ENCODE measurements around the gene TIMMDC1. TPM values are rescaled to one million over a fixed set of nuclear protein-coding genes. Genes with fewer than 3 reads are reported as not detected.

The TIMMDC1 gene
- total RNA-seq, 1 donor from 2014 or later, result 91.7 TPM

DNA sequence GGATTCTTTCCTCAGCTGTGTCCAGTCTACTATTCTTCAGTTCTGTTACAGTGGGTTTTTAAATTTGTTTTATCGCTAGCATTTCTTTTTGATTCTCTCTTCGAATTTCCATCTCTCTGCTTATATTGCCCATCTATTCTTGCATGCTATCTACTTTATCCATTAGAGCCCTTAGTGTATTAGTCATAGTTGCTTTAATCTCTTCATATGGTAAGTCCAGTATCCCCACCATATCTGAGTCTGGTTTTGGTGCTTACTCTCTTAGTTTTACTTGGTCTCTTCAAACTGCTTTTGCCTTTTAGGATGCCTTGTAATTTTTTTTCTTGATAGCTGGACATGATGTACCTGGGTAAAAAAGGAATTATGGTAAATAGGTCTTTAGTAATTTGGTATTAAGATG is 9.1 kb downstream of the TIMMDC1 start:
- Mint-ChIP-seq H3K4me1 (no peaks in the 10 kb centered on the region), H3K9me3 (no peaks in the 10 kb centered on the region), H3K36me3 (peaks cover 12% of the 10 kb centered on the region), H3K4me3 (no peak overlapping the region), H3K27ac (no peak overlapping the region), H3K27me3 (ENCODE audit: insufficient read depth, low read depth) (peaks cover 2% of the 10 kb centered on the region)
- Histone ChIP-seq H3K79me2 (ENCODE audit: low read depth) (peaks cover 3% of the 10 kb centered on the region), H3K27me3 (no peaks in the 10 kb centered on the region), H3K9ac (no peak overlapping the region), H3K4me1 (no peaks in the 10 kb centered on the region), H3K4me2 (no peak overlapping the region), H3K9me3 (ENCODE audit: low read depth) (no peaks in the 10 kb centered on the region), H3K36me3 (no peaks in the 10 kb centered on the region), H2AFZ (replicated peaks) (no peak overlapping the region), H3K4me3 (no peak overlapping the region), H3F3A (ENCODE audit: low read depth) (no peaks in the 10 kb centered on the region), H3K27ac (no peak overlapping the region), H4K20me1 (ENCODE audit: low read depth) (peaks cover 10% of the 10 kb centered on the region)
- no peak for DNase-seq (ENCODE audit: low spot score)
- TF ChIP-seq EZH2phosphoT487 (IDR thresholded peaks at IDR 0.05) (no peak), EZH2 (IDR thresholded peaks at IDR 0.05) (no peak)
- TF ChIP-seq, protein P1, sequence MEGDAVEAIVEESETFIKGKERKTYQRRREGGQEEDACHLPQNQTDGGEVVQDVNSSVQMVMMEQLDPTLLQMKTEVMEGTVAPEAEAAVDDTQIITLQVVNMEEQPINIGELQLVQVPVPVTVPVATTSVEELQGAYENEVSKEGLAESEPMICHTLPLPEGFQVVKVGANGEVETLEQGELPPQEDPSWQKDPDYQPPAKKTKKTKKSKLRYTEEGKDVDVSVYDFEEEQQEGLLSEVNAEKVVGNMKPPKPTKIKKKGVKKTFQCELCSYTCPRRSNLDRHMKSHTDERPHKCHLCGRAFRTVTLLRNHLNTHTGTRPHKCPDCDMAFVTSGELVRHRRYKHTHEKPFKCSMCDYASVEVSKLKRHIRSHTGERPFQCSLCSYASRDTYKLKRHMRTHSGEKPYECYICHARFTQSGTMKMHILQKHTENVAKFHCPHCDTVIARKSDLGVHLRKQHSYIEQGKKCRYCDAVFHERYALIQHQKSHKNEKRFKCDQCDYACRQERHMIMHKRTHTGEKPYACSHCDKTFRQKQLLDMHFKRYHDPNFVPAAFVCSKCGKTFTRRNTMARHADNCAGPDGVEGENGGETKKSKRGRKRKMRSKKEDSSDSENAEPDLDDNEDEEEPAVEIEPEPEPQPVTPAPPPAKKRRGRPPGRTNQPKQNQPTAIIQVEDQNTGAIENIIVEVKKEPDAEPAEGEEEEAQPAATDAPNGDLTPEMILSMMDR (IDR thresholded peaks at IDR 0.05), result no peak

DNA sequence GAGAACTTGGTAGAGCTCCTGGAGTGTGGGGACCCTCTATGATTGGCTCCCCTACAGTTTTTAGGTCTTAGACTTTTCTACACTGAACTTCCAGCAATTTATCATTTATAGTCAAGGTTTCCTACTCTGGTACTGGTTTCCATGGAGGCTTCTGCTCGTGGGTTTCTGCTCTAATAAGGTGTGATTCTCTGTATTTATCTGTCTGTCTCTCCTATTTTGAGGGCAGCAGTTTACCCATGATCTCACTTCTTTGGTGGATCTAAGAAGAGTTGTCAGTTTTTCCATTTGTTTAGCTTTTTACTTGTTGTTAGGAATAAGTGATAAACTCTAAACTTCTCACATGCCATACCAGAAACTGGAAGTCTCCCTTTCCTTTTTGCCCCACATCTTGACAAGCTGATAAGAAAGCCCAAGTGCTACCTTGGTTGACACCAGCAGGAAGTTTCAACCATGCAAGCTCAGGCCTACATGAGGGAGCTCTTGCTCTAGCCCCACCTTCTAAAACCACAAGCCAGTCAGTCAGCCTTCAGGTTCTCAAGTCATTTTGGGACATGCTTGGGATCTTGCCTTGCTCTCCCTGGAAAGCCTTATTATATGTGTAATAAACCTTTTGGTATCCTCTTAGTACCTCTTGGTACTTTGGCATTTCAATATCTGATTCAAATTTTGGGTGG is 10.0 kb downstream of the TIMMDC1 start:
- DNase-seq (ENCODE audit: low spot score), result no peak
- Histone ChIP-seq H3K79me2 (ENCODE audit: low read depth) (no peaks in the 10 kb centered on the region), H3K4me3 (no peak overlapping the region), H3F3A (ENCODE audit: low read depth) (no peaks in the 10 kb centered on the region), H3K4me1 (no peaks in the 10 kb centered on the region), H3K36me3 (no peaks in the 10 kb centered on the region), H3K27me3 (no peaks in the 10 kb centered on the region), H3K9ac (no peak overlapping the region), H3K4me2 (no peak overlapping the region), H2AFZ (replicated peaks) (no peak overlapping the region), H3K9me3 (ENCODE audit: low read depth) (no peaks in the 10 kb centered on the region), H3K27ac (no peak overlapping the region), H4K20me1 (ENCODE audit: low read depth) (peaks cover 10% of the 10 kb centered on the region)
- no peaks in the 10 kb centered on the region for H3K4me1 Mint-ChIP-seq
- no peaks in the 10 kb centered on the region for H3K27me3 Mint-ChIP-seq (ENCODE audit: insufficient read depth, low read depth)
- no peak overlapping the region for H3K27ac Mint-ChIP-seq
- peaks cover 12% of the 10 kb centered on the region for H3K36me3 Mint-ChIP-seq
- TF ChIP-seq EZH2phosphoT487 (IDR thresholded peaks at IDR 0.05), result no peak
- TF ChIP-seq, protein P1 (IDR thresholded peaks at IDR 0.05), result no peak
- TF ChIP-seq EZH2 (IDR thresholded peaks at IDR 0.05), result no peak
- H3K4me3 Mint-ChIP-seq, result no peak overlapping the region
- no peaks in the 10 kb centered on the region for H3K9me3 Mint-ChIP-seq

DNA sequence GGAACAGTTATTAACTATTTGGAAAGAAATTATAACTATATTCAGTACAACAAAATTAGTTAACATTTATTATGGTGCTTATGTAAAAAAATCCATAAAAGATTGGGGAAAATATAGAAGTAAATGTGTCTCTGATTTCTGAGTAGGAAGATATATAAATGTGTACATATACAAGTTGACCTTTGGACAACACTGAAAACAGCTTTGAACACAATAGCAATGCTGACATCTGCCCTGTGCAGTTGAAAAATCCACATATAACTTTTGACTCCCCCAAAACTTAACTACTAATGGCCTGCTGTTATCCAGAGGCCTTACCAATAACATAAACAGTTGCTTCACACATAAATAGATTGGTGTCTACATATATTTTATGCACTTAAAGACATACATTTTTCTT is 12.3 kb downstream of the TIMMDC1 start:
- H3K36me3 ChIP-seq, result peaks cover 12% of the 10 kb centered on the region
- H3K79me2 ChIP-seq (ENCODE audit: low read depth), result no peaks in the 10 kb centered on the region
- no peaks in the 10 kb centered on the region for H3K4me1 Mint-ChIP-seq
- no peak overlapping the region for H3K27ac ChIP-seq
- no peak overlapping the region for H3K4me3 Mint-ChIP-seq
- H3K4me2 ChIP-seq, result no peak overlapping the region
- no peak overlapping the region for H3K9ac ChIP-seq
- H3K27me3 ChIP-seq, result no peaks in the 10 kb centered on the region
- H3F3A ChIP-seq (ENCODE audit: low read depth), result no peaks in the 10 kb centered on the region
- no peak overlapping the region for H2AFZ ChIP-seq (replicated peaks)
- DNase-seq (ENCODE audit: low spot score), result no peak
- peaks cover 15% of the 10 kb centered on the region for H3K36me3 Mint-ChIP-seq
- H4K20me1 ChIP-seq (ENCODE audit: low read depth), result peaks cover 10% of the 10 kb centered on the region
- no peaks in the 10 kb centered on the region for H3K9me3 ChIP-seq (ENCODE audit: low read depth)
- no peaks in the 10 kb centered on the region for H3K27me3 Mint-ChIP-seq (ENCODE audit: insufficient read depth, low read depth)
- H3K4me3 ChIP-seq, result no peak overlapping the region
- TF ChIP-seq, protein P1 (IDR thresholded peaks at IDR 0.05), result no peak
- TF ChIP-seq EZH2phosphoT487 (IDR thresholded peaks at IDR 0.05) (no peak), EZH2 (IDR thresholded peaks at IDR 0.05) (no peak)
- no peaks in the 10 kb centered on the region for H3K9me3 Mint-ChIP-seq
- H3K27ac Mint-ChIP-seq, result no peak overlapping the region
- H3K4me1 ChIP-seq, result no peaks in the 10 kb centered on the region

Measured in neural progenitor cell (in vitro differentiated cells).